Measurements from ENCODE around the gene TMEM186.

The TMEM186 gene

GRCh38 chr16:8798535-8799157 lies 1.2 kb upstream of the TMEM186 start:
- CTCF ChIA-PET, result interaction anchor here (1.0 to 1.3 kb wide), 3 partner anchors 8 to 142 kb away, joined by 3 read pairs; partner anchors contain the start of gene ABAT
- Histone ChIP-seq H3K4me1 (ENCODE audit: control extremely low read depth in 1 of 4, control insufficient read depth in 4 of 4, insufficient read depth in 4 of 4, low read length in 3 of 4) (peaks cover 15 to 30% (median 26%) of the 10 kb centered on the region in 4 experiments), H3K27ac (ENCODE audit: insufficient read depth in 1 of 2, low read depth in 1 of 2, low read length in 2 of 2, poor library complexity in 1 of 2, severe bottlenecking in 2 of 2) (peak overlapping the region; percentile 68 to 91), H3K36me3 (ENCODE audit: control insufficient read depth in 4 of 4, insufficient read depth in 4 of 4, low read length in 3 of 4) (peaks cover 5 to 23% (median 16%) of the 10 kb centered on the region in 4 experiments), H3K27me3 (replicated peaks in 2 of 5; ENCODE audit: control insufficient read depth in 4 of 5, insufficient read depth in 5 of 5, low read length in 4 of 5) (no peaks in the 10 kb centered on the region), H3K9me3 (ENCODE audit: control extremely low read depth in 1 of 5, control insufficient read depth in 4 of 5, insufficient read depth in 2 of 5, low read depth in 1 of 5, low read length in 4 of 5) (no peaks in the 10 kb centered on the region), H3K4me3 (ENCODE audit: control insufficient read depth in 1 of 7, extremely low read depth in 1 of 7, insufficient read depth in 4 of 7, low read depth in 2 of 7, low read length in 6 of 7) (peak overlapping the region in 6 of 7 experiments; percentile 16 to 90 (median 82))
- DNase-seq, result no peak
- POLR2A ChIA-PET, result interaction anchor here (0.9 to 1.1 kb wide), 2 partner anchors 9 to 81 kb away, joined by 4 to 5 read pairs; no protein-coding TSS in a partner anchor
- 84% methylated on average over 6 of the region's 7 CpGs for WGBS (ENCODE audit: insufficient coverage)

- peak overlapping the region; percentile 68 to 91 for H3K27ac ChIP-seq (ENCODE audit: insufficient read depth in 1 of 2, low read depth in 1 of 2, low read length in 2 of 2, poor library complexity in 1 of 2, severe bottlenecking in 2 of 2)
- H3K4me3 ChIP-seq (ENCODE audit: control insufficient read depth in 1 of 7, extremely low read depth in 1 of 7, insufficient read depth in 4 of 7, low read depth in 2 of 7, low read length in 6 of 7), result peak overlapping the region in 6 of 7 experiments; percentile 57 to 90 (median 82)
- H3K4me1 ChIP-seq (ENCODE audit: control extremely low read depth in 1 of 4, control insufficient read depth in 4 of 4, insufficient read depth in 4 of 4, low read length in 3 of 4), result peaks cover 15 to 30% (median 26%) of the 10 kb centered on the region in 4 experiments
- ChIA-PET CTCF (interaction anchor here (1.1 to 1.3 kb wide), 3 partner anchors 9 to 124 kb away, joined by 3 read pairs; partner anchors contain the start of gene ABAT), POLR2A (interaction anchor here (0.9 to 1.1 kb wide), 2 partner anchors 9 to 82 kb away, joined by 4 to 5 read pairs; no protein-coding TSS in a partner anchor)
- no peaks in the 10 kb centered on the region for H3K9me3 ChIP-seq (ENCODE audit: control extremely low read depth in 1 of 5, control insufficient read depth in 4 of 5, insufficient read depth in 2 of 5, low read depth in 1 of 5, low read length in 4 of 5)
- 0% methylated on average over 4 of the region's 6 CpGs for WGBS (ENCODE audit: insufficient coverage)
- no peak for DNase-seq
- H3K36me3 ChIP-seq (ENCODE audit: control insufficient read depth in 4 of 4, insufficient read depth in 4 of 4, low read length in 3 of 4), result peaks cover 3 to 18% (median 13%) of the 10 kb centered on the region in 4 experiments
- no peaks in the 10 kb centered on the region for H3K27me3 ChIP-seq (replicated peaks in 2 of 5; ENCODE audit: control insufficient read depth in 4 of 5, insufficient read depth in 5 of 5, low read length in 4 of 5)
Measured at GRCh38 chr16:8798174-8798527, 712 bp upstream of the TMEM186 start.

- peaks cover 0 to 7% (median 3%) of the 10 kb centered on the region in 4 experiments for H3K36me3 ChIP-seq (ENCODE audit: control insufficient read depth in 4 of 4, insufficient read depth in 4 of 4, low read length in 3 of 4)
- H3K27ac ChIP-seq (ENCODE audit: insufficient read depth in 1 of 2, low read depth in 1 of 2, low read length in 2 of 2, poor library complexity in 1 of 2, severe bottlenecking in 2 of 2), result peak overlapping the region; percentile 40 to 91
- POLR2A ChIA-PET, result interaction anchor here (1.2 kb wide), 1 partner anchor 83 kb away, joined by 4 read pairs; no protein-coding TSS in a partner anchor
- no peak for DNase-seq
- H3K4me1 ChIP-seq (ENCODE audit: control extremely low read depth in 1 of 4, control insufficient read depth in 4 of 4, insufficient read depth in 4 of 4, low read length in 3 of 4), result peaks cover 15 to 30% (median 26%) of the 10 kb centered on the region in 4 experiments
- H3K27me3 ChIP-seq (replicated peaks in 2 of 5; ENCODE audit: control insufficient read depth in 4 of 5, insufficient read depth in 5 of 5, low read length in 4 of 5), result no peaks in the 10 kb centered on the region
- WGBS (ENCODE audit: insufficient coverage), result 49% methylated on average over 11 of the region's 14 CpGs
- CTCF ChIA-PET, result interaction anchor here (1.1 to 1.6 kb wide), 3 partner anchors 13 to 134 kb away, joined by 3 read pairs; no protein-coding TSS in a partner anchor
- no peaks in the 10 kb centered on the region for H3K9me3 ChIP-seq (ENCODE audit: control extremely low read depth in 1 of 5, control insufficient read depth in 4 of 5, insufficient read depth in 2 of 5, low read depth in 1 of 5, low read length in 4 of 5)
- peak overlapping the region in 6 of 7 experiments; percentile 72 to 90 (median 82) for H3K4me3 ChIP-seq (ENCODE audit: control insufficient read depth in 1 of 7, extremely low read depth in 1 of 7, insufficient read depth in 4 of 7, low read depth in 2 of 7, low read length in 6 of 7)
Measured at GRCh38 chr16:8796469-8797363, 723 bp downstream of the TMEM186 start.

GRCh38 chr16:8795818-8796217 lies 1.6 kb downstream of the TMEM186 start:
- peaks cover 15 to 30% (median 26%) of the 10 kb centered on the region in 4 experiments for H3K4me1 ChIP-seq (ENCODE audit: control extremely low read depth in 1 of 4, control insufficient read depth in 4 of 4, insufficient read depth in 4 of 4, low read length in 3 of 4)
- POLR2A ChIA-PET, result no interaction called here
- H3K27me3 ChIP-seq (replicated peaks in 2 of 5; ENCODE audit: control insufficient read depth in 4 of 5, insufficient read depth in 5 of 5, low read length in 4 of 5), result no peaks in the 10 kb centered on the region
- H3K9me3 ChIP-seq (ENCODE audit: control extremely low read depth in 1 of 5, control insufficient read depth in 4 of 5, insufficient read depth in 2 of 5, low read depth in 1 of 5, low read length in 4 of 5), result no peaks in the 10 kb centered on the region
- CTCF ChIA-PET, result interaction anchor here (1.3 kb wide), 1 partner anchor 134 kb away, joined by 3 read pairs; no protein-coding TSS in a partner anchor
- no peak overlapping the region for H3K4me3 ChIP-seq (ENCODE audit: control insufficient read depth in 1 of 7, extremely low read depth in 1 of 7, insufficient read depth in 4 of 7, low read depth in 2 of 7, low read length in 6 of 7)
- DNase-seq, result no peak
- peaks cover 0 to 2% (median under 1%) of the 10 kb centered on the region in 4 experiments for H3K36me3 ChIP-seq (ENCODE audit: control insufficient read depth in 4 of 4, insufficient read depth in 4 of 4, low read length in 3 of 4)
- WGBS (ENCODE audit: insufficient coverage), result 96% methylated on average over 10 of the region's 10 CpGs
- H3K27ac ChIP-seq (ENCODE audit: insufficient read depth in 1 of 2, low read depth in 1 of 2, low read length in 2 of 2, poor library complexity in 1 of 2, severe bottlenecking in 2 of 2), result no peak overlapping the region

GRCh38 chr16:8795091-8795490 lies 2.3 kb downstream of the TMEM186 start:
- Histone ChIP-seq H3K4me1 (ENCODE audit: control extremely low read depth in 1 of 4, control insufficient read depth in 4 of 4, insufficient read depth in 4 of 4, low read length in 3 of 4) (peaks cover 15 to 30% (median 26%) of the 10 kb centered on the region in 4 experiments), H3K36me3 (ENCODE audit: control insufficient read depth in 4 of 4, insufficient read depth in 4 of 4, low read length in 3 of 4) (peaks cover 0 to 2% (median 0%) of the 10 kb centered on the region in 4 experiments), H3K27ac (ENCODE audit: insufficient read depth in 1 of 2, low read depth in 1 of 2, low read length in 2 of 2, poor library complexity in 1 of 2, severe bottlenecking in 2 of 2) (no peak overlapping the region), H3K27me3 (replicated peaks in 2 of 5; ENCODE audit: control insufficient read depth in 4 of 5, insufficient read depth in 5 of 5, low read length in 4 of 5) (no peaks in the 10 kb centered on the region), H3K9me3 (ENCODE audit: control extremely low read depth in 1 of 5, control insufficient read depth in 4 of 5, insufficient read depth in 2 of 5, low read depth in 1 of 5, low read length in 4 of 5) (no peaks in the 10 kb centered on the region), H3K4me3 (ENCODE audit: control insufficient read depth in 1 of 7, extremely low read depth in 1 of 7, insufficient read depth in 4 of 7, low read depth in 2 of 7, low read length in 6 of 7) (no peak overlapping the region)
- ChIA-PET POLR2A (no interaction called here), CTCF (interaction anchor here (1.3 kb wide), 1 partner anchor 133 kb away, joined by 3 read pairs; no protein-coding TSS in a partner anchor)
- WGBS (ENCODE audit: insufficient coverage), result 97% methylated on average over 8 of the region's 8 CpGs
- DNase-seq, result peak in 1 of 3 donors; percentile 30

GRCh38 chr16:8788578-8789172 lies 8.8 kb downstream of the TMEM186 start:
- H3K9me3 ChIP-seq (ENCODE audit: control extremely low read depth in 1 of 5, control insufficient read depth in 4 of 5, insufficient read depth in 2 of 5, low read depth in 1 of 5, low read length in 4 of 5), result no peaks in the 10 kb centered on the region
- POLR2A ChIA-PET, result no interaction called here
- H3K27ac ChIP-seq (ENCODE audit: insufficient read depth in 1 of 2, low read depth in 1 of 2, low read length in 2 of 2, poor library complexity in 1 of 2, severe bottlenecking in 2 of 2), result no peak overlapping the region
- CTCF ChIA-PET, result interaction anchor here (0.7 kb wide), 1 partner anchor 129 kb away, joined by 3 read pairs; no protein-coding TSS in a partner anchor
- 96% methylated on average over 8 of the region's 8 CpGs for WGBS (ENCODE audit: insufficient coverage)
- no peaks in the 10 kb centered on the region for H3K27me3 ChIP-seq (replicated peaks in 2 of 5; ENCODE audit: control insufficient read depth in 4 of 5, insufficient read depth in 5 of 5, low read length in 4 of 5)
- no peaks in the 10 kb centered on the region for H3K36me3 ChIP-seq (ENCODE audit: control insufficient read depth in 4 of 4, insufficient read depth in 4 of 4, low read length in 3 of 4)
- H3K4me1 ChIP-seq (ENCODE audit: control extremely low read depth in 1 of 4, control insufficient read depth in 4 of 4, insufficient read depth in 4 of 4, low read length in 3 of 4), result no peaks in the 10 kb centered on the region
- no peak overlapping the region for H3K4me3 ChIP-seq (ENCODE audit: control insufficient read depth in 1 of 7, extremely low read depth in 1 of 7, insufficient read depth in 4 of 7, low read depth in 2 of 7, low read length in 6 of 7)
- no peak for DNase-seq

Data from common myeloid progenitor, CD34-positive (primary cell).